ENCODE measurements around the gene SLC9C2. TPM values are rescaled to one million over a fixed set of nuclear protein-coding genes. Genes with fewer than 3 reads are reported as not detected.

Gene SLC9C2
- total RNA-seq, 1 donor, result not detected

GRCh38 chr1:173479649-173480048, 123.2 kb downstream of the SLC9C2 start:
- peak overlapping the region; percentile 89 for H3K4me3 ChIP-seq (ENCODE audit: insufficient read depth, low read length)
- H3K27me3 ChIP-seq (ENCODE audit: insufficient read depth, low read length), result no peaks in the 10 kb centered on the region
- peaks cover 67% of the 10 kb centered on the region for H3K79me2 ChIP-seq (ENCODE audit: insufficient read depth, low read length)
- no peaks in the 10 kb centered on the region for H3K9me3 ChIP-seq (ENCODE audit: low read depth, low read length)
- H2AFZ ChIP-seq (ENCODE audit: low read length), result no peak overlapping the region
- H3K4me1 ChIP-seq (ENCODE audit: insufficient read depth, low read length), result peaks cover 42% of the 10 kb centered on the region
- peak overlapping the region; percentile 95 for H3K27ac ChIP-seq (ENCODE audit: low read depth, low read length)
- peaks cover 49% of the 10 kb centered on the region for H3K36me3 ChIP-seq (ENCODE audit: insufficient read depth, low read length)
- DNase-seq (ENCODE audit: insufficient read length, low spot score, missing footprints), result no peak
- TF ChIP-seq, protein P1, sequence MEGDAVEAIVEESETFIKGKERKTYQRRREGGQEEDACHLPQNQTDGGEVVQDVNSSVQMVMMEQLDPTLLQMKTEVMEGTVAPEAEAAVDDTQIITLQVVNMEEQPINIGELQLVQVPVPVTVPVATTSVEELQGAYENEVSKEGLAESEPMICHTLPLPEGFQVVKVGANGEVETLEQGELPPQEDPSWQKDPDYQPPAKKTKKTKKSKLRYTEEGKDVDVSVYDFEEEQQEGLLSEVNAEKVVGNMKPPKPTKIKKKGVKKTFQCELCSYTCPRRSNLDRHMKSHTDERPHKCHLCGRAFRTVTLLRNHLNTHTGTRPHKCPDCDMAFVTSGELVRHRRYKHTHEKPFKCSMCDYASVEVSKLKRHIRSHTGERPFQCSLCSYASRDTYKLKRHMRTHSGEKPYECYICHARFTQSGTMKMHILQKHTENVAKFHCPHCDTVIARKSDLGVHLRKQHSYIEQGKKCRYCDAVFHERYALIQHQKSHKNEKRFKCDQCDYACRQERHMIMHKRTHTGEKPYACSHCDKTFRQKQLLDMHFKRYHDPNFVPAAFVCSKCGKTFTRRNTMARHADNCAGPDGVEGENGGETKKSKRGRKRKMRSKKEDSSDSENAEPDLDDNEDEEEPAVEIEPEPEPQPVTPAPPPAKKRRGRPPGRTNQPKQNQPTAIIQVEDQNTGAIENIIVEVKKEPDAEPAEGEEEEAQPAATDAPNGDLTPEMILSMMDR (IDR thresholded peaks at IDR 0.05; ENCODE audit: extremely low read depth, low read depth, low read length), result no peak
- H3K4me2 ChIP-seq (ENCODE audit: insufficient read depth, low read length), result peak overlapping the region; percentile 93
- H4K20me1 ChIP-seq (ENCODE audit: insufficient read depth, low read length), result peaks cover 13% of the 10 kb centered on the region

DNA sequence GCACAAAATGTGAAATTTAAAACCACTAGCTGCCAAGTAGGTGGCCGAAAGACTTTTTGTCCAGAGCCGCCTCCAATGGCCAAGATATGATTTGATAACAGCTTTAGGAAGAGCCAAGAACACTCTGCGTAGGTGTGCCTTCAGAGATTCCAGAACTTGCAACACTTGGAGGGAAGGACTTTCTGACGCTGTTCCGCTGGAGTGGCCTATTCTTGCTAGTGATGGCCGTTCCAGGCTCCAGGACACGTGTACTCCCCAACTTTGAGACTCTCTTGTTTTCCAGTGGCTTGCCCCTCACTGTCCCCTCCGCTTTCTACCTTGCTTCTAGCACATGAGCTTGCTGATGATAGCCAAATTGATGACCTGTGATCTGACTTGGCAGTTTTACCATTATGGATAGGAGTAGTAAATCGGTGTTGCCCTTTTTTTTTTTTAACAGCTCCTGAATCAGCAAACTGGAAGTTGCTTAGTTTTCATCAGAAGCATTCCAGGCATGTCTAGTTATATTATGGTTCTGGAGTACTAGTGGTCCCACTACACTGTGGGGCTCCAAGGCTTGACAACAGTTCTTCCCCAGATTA, 124.7 kb downstream of the SLC9C2 start:
- peaks cover 37% of the 10 kb centered on the region for H3K36me3 ChIP-seq (ENCODE audit: insufficient read depth, low read length)
- H3K79me2 ChIP-seq (ENCODE audit: insufficient read depth, low read length), result peaks cover 67% of the 10 kb centered on the region
- peak overlapping the region; percentile 80 for H2AFZ ChIP-seq (ENCODE audit: low read length)

DNA sequence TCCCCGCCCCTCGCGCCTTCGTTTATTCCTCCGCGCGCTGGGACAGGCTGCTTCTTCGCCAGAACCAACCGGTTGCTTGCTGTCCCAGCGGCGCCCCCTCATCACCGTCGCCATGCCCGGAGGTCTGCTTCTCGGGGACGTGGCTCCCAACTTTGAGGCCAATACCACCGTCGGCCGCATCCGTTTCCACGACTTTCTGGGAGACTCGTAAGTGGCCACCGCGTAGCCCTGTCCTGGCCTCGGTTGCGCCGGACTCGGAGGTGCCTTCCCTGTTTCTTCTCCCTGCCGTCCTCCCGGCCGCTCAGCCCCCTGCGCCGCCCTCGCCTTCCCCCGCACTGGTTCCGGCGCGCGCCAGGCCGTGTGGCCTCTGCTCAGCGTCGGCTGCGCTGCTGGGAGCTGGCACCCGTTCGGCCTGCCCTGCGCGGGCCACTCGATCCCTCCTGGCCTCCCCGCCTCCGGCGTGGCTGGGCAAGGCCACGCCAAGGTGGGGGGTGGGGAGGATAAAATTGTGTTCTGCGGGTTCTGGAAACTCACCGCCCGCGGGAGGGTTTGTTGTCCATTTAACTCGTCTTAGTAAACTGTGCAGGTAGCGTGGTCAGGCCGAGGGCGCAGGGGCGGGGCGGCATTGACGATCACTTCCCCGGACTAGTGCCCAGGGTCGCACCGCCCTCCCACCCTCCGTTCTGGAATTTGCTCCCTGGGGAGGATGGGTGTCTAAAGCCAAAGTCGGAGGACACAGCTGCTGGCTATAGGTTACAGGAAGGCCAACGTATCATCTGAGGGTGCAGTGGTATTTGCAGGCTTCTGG, 125.4 kb downstream of the SLC9C2 start, which contains the start of gene PRDX6:
Gene PRDX6 (plus strand): TSS at position 50 of the 808 bp plus-strand sequence. CDS start 63 bp downstream, at position 113.
- peak; percentile 53 for DNase-seq (ENCODE audit: insufficient read length, low spot score, missing footprints)
- H2AFZ ChIP-seq (ENCODE audit: low read length), result peak within 1 kb of the TSS; percentile 90
- no peaks in the 10 kb centered on the region for H3K9me3 ChIP-seq (ENCODE audit: low read depth, low read length)
- peak within 1 kb of the TSS; percentile 95 for H3K4me2 ChIP-seq (ENCODE audit: insufficient read depth, low read length)
- peaks cover 13% of the 10 kb centered on the region for H4K20me1 ChIP-seq (ENCODE audit: insufficient read depth, low read length)
- no peaks in the 10 kb centered on the region for H3K27me3 ChIP-seq (ENCODE audit: insufficient read depth, low read length)
- H3K27ac ChIP-seq (ENCODE audit: low read depth, low read length), result peak within 1 kb of the TSS; percentile 95
- peak within 1 kb of the TSS; percentile 89 for H3K4me3 ChIP-seq (ENCODE audit: insufficient read depth, low read length)
- H3K79me2 ChIP-seq (ENCODE audit: insufficient read depth, low read length), result peaks cover 65% of the 10 kb centered on the region
- TF ChIP-seq, protein P1 (IDR thresholded peaks at IDR 0.05; ENCODE audit: extremely low read depth, low read depth, low read length), result no peak
- H3K36me3 ChIP-seq (ENCODE audit: insufficient read depth, low read length), result peaks cover 30% of the 10 kb centered on the region
- H3K4me1 ChIP-seq (ENCODE audit: insufficient read depth, low read length), result peaks cover 60% of the 10 kb centered on the region

More for the DNA sequence above, 124.7 kb downstream of the SLC9C2 start:
- H3K27me3 ChIP-seq (ENCODE audit: insufficient read depth, low read length), result no peaks in the 10 kb centered on the region
- H4K20me1 ChIP-seq (ENCODE audit: insufficient read depth, low read length), result peaks cover 13% of the 10 kb centered on the region
- peak overlapping the region; percentile 89 for H3K4me3 ChIP-seq (ENCODE audit: insufficient read depth, low read length)
- H3K4me1 ChIP-seq (ENCODE audit: insufficient read depth, low read length), result peaks cover 56% of the 10 kb centered on the region
- peak overlapping the region; percentile 95 for H3K27ac ChIP-seq (ENCODE audit: low read depth, low read length)
- TF ChIP-seq, protein P1 (IDR thresholded peaks at IDR 0.05; ENCODE audit: extremely low read depth, low read depth, low read length), result no peak
- peak overlapping the region; percentile 93 for H3K4me2 ChIP-seq (ENCODE audit: insufficient read depth, low read length)
- peak; percentile 73 for DNase-seq (ENCODE audit: insufficient read length, low spot score, missing footprints)
- no peaks in the 10 kb centered on the region for H3K9me3 ChIP-seq (ENCODE audit: low read depth, low read length)
